Measurements from ENCODE around the gene SART1.
"Not testable (repeated sequence)": the region's sequence is repeated elsewhere in the genome, so short reads cannot be mapped to it uniquely, and the experiment has no call there.

Gene SART1

DNA sequence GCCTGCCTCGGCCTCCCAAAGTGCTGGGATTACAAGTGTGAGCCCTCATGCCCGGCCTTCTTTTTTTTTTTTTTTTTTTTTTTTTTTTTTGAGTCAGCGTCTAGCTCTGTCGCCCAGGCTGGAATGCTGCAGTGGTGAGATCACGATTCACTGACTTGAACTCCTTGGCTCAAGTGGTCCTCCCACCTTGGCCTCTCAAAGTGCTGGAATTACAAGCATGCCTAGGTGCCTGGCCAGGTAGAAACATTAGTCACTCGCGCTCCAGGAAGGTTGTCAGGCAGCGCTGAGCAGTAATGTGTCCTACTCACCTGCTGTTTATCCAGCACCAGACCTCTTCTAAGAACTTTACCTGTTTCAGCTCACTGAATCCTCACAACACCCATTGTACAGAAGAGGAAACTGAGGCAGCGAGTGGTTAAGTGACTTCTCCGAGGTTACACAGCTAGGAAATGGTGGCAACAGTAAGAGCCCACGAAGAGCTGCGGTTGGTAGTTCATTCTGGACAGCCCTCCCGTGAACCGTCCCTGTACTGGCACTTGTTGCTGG lies 49.8 kb downstream of the SART1 start:
- ATAC-seq: no peak
- Mint-ChIP-seq H3K27ac (no peak overlapping the region), H3K4me3 (no peak overlapping the region), H3K9me3 (no peaks in the 10 kb centered on the region), H3K4me1 (no peaks in the 10 kb centered on the region), H3K36me3 (peaks cover 4% of the 10 kb centered on the region)
- DNase-seq (ENCODE audit: low spot score in 2 of 2): no peak

DNA sequence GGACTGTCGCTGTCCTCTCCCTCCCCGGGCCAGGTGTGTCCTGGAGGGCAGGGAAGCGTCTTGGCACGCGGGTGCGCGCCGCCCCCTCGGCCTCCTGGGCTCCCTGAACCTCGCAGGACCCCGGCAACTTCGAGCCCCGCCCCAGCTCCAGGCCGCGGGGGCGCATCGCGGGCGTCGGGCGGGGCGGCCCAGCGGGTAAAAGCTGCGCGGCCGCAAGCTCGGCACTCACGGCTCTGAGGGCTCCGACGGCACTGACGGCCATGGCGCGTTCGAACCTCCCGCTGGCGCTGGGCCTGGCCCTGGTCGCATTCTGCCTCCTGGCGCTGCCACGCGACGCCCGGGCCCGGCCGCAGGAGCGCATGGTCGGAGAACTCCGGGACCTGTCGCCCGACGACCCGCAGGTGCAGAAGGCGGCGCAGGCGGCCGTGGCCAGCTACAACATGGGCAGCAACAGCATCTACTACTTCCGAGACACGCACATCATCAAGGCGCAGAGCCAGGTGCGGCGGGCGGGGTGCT lies 50.3 kb downstream of the SART1 start, which contains the start of gene CST6:
CST6 (plus strand) TSS at position 224 of the 519 bp plus-strand sequence; CDS start at position 261, 37 bp downstream.
- Mint-ChIP-seq H3K9me3 (no peaks in the 10 kb centered on the region), H3K36me3 (no peaks in the 10 kb centered on the region), H3K27ac (no peak within 1 kb of the TSS), H3K4me1 (no peaks in the 10 kb centered on the region), H3K4me3 (no peak within 1 kb of the TSS)
- DNase-seq (ENCODE audit: low spot score in 2 of 2) (no peak), ATAC-seq (no peak)

DNA sequence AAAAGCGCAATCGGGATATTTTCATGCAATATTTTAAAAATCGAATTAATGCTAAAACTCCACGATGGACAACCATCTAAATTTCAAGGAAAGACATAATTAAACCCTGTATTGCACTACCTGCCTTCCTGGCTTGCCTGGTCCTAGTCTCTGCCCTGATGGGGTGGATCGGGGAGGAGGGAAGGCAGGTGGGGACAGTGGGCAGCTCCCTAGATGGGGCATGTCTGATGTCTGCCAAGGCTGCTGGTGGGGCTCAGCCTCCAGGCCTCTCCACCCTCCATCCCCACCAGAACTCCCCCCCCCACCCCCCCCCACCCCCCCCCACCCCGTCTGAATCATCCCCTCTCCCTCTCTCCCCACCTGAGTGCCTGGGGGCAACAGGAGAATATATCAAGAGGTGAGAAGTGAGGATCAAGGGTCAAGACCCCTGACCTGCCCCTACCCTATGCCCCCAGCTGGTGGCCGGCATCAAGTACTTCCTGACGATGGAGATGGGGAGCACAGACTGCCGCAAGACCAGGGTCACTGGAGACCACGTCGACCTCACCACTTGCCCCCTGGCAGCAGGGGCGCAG lies 50.9 kb downstream of the SART1 start:
- H3K9me3 Mint-ChIP-seq: no peaks in the 10 kb centered on the region
- no peak overlapping the region for H3K27ac Mint-ChIP-seq
- no peak for DNase-seq (ENCODE audit: low spot score in 2 of 2)
- H3K36me3 Mint-ChIP-seq: no peaks in the 10 kb centered on the region
- no peak for ATAC-seq
- peaks cover 4% of the 10 kb centered on the region for H3K4me1 Mint-ChIP-seq
- no peak overlapping the region for H3K4me3 Mint-ChIP-seq

DNA sequence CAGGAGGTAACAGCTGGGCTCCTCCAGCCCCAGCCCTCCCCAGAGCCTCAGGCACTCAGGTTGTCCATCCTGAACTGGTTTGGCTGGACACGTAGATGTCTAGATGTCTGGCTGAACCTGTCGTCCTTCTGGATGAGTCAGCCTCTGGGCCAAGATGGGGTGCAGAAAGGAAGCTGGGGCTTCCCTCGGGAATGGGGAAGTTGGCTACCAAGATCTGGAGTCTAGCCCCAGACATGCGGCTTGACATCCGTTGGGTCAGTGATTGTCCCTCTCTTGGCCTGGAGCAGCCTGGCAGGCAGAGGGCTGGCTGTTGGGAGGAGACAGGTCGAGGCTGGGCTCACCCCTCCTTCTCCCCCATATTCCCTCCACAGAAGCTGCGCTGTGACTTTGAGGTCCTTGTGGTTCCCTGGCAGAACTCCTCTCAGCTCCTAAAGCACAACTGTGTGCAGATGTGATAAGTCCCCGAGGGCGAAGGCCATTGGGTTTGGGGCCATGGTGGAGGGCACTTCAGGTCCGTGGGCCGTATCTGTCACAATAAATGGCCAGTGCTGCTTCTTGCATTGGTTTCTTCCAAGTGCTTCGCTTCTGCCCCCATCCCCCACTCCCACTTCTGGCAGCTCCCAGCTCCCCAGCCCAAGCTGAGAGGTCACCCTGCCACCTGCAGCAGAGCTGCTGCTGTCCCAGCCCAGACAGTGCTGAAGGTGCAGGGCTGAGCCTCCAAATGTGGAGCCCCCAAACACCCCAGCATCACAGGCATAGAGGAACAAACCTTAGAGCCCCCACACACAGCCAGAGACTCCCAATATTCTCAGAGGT lies 51.6 kb downstream of the SART1 start:
- DNase-seq (ENCODE audit: low spot score in 2 of 2) (no peak), ATAC-seq (no peak)
- H3K36me3 Mint-ChIP-seq: no peaks in the 10 kb centered on the region
- no peak overlapping the region for H3K27ac Mint-ChIP-seq
- no peak overlapping the region for H3K4me3 Mint-ChIP-seq
- peaks cover 8% of the 10 kb centered on the region for H3K4me1 Mint-ChIP-seq
- H3K9me3 Mint-ChIP-seq: no peaks in the 10 kb centered on the region

DNA sequence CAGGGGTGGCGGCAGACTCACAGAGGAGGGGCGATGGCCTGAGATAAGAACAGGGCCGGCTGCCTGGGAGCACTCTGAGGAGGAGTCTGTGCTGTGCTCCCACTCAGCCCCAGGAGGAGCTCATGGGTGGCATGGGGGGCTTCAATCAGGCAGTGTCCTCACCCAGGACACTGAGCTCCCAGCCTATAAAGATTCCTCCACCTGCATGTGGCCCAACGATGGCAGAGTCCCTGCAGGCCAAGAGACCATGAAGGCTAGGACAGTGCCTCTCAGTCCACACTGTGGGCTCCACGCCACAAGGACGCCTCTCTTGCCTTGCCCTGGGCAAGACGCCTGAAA lies 52.2 kb downstream of the SART1 start:
- Mint-ChIP-seq H3K4me3 (no peak overlapping the region), H3K36me3 (no peaks in the 10 kb centered on the region), H3K27ac (no peak overlapping the region), H3K4me1 (peaks cover 8% of the 10 kb centered on the region), H3K9me3 (no peaks in the 10 kb centered on the region)
- DNase-seq (ENCODE audit: low spot score in 2 of 2): no peak
- no peak for ATAC-seq

DNA sequence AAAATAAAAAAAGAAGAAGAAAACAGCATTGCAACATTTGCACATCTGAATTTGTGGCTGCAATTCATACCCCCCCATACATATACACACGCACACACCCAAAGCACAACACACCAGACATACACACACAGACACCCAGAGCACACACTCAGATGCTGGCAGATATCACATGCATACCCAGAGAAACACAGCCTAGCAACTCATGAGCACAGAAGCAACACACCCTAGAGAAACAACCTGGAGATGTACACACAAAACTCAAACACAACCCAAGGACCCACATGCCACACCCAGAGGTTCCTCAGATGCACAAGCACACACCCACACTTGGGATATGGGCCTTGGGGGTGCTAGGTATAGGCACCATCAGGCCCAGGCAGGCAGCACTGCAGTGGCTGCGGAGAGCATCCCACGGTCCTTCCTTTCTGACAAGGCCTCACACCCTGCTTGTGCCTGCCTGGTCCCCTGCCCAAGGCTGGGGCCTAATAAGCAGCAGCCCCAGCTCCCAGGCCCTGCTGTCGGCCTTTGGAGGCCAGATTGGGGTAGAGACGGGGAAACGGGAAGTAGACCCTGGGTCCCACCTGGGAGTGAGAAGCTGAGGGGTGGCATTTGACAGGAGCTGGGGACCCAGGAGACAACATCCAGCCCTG lies 53.4 kb downstream of the SART1 start:
- ATAC-seq: no peak
- no peak overlapping the region for H3K27ac Mint-ChIP-seq
- no peak overlapping the region for H3K4me3 Mint-ChIP-seq
- H3K9me3 Mint-ChIP-seq: no peaks in the 10 kb centered on the region
- no peak for DNase-seq (ENCODE audit: low spot score in 2 of 2)
- H3K4me1 Mint-ChIP-seq: peaks cover 8% of the 10 kb centered on the region
- no peaks in the 10 kb centered on the region for H3K36me3 Mint-ChIP-seq

DNA sequence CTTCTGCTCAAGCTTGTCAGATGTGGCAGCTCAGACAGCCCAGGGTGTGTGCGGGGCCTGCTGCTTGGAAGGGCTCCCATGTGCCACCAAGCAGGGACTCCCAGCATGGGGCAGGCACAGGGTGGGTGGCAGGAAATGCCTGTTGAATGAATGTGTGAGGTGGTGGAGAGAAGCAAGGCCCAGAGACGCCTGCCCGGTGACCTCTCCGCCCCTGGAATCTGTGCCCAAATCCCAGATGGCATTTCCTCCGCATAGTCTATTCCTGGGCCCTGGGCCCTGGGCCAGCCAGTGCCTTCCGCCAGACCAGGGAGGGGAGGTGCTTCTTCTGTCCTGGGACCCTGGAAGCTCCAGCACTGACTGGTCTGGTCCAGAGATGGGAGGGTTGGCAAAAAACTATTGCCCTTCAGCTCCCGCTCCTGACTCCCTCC lies 53.9 kb downstream of the SART1 start:
- H3K4me1 Mint-ChIP-seq: peaks cover 12% of the 10 kb centered on the region
- no peak for DNase-seq (ENCODE audit: low spot score in 2 of 2)
- no peak overlapping the region for H3K27ac Mint-ChIP-seq

DNA sequence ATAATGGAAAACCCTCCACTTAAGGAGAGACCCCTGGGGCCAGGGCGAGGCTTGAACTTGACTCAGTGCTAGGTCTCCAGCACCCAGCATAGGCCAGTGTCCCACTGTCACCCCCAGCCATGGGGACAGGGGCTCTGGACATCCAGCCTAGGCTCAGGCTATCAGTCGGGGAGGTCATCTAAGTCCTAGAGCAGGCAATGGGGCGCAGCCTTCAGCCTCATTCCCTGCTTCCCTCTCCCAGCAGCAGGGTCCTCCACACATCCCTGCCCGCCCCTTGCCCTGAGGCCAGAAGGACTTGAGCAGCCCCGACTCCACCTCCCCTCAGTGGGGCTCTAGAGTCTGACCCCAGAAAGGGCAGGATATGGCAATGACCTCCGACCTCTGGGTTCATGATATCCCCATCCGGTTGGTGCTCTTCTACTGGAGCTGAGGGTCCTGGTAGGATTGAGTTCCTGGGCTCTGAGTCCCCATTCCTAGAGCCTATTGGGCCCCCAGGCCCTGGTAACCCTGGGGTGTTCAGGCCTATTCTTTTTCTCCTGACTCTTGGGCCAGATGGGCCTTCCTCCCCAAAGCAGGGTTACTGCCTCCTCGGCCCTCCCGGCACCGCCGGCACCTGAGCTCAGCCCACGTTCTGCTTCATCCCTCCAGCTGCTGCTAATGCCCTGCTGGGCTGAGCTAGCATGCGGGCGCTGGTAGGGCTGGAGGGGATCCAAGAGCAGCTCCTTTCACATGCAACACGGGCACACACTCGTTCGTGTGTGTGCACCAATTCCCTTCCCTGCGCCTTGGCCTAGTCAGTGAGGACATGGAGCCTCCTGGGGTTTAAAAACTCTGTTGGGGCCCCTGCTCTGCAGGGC lies 54.6 kb downstream of the SART1 start:
- H3K4me1 Mint-ChIP-seq: peaks cover 19% of the 10 kb centered on the region
- ATAC-seq (no peak), DNase-seq (ENCODE audit: low spot score in 2 of 2) (no peak)
- H3K4me3 Mint-ChIP-seq: no peak overlapping the region
- H3K36me3 Mint-ChIP-seq: no peaks in the 10 kb centered on the region
- no peaks in the 10 kb centered on the region for H3K9me3 Mint-ChIP-seq
- H3K27ac Mint-ChIP-seq: no peak overlapping the region

More for the DNA sequence above, 53.9 kb downstream of the SART1 start:
- no peak for ATAC-seq
- Mint-ChIP-seq H3K9me3 (no peaks in the 10 kb centered on the region), H3K4me3 (no peak overlapping the region), H3K36me3 (no peaks in the 10 kb centered on the region)

DNA sequence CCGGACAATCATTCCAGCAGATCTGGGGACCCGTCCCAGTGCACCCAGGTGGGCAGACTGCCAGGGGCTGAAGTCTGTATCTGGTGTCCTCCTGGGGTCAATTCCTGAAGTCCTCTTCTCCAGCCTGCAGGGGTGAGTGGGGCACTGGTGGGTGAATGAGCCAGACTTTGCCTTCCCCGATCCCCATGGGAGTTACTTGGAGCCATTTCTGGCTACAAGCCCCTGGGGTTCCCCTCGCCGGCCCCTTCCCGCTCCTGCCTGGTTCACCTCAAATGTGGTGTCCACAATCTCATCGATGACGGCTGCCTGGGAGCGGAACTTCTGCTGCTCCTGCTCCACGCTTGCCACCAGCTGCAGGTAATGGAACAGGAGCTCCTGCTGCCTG lies 55.3 kb downstream of the SART1 start:
- H3K9me3 Mint-ChIP-seq: no peaks in the 10 kb centered on the region
- peak overlapping the region; percentile 71 for H3K27ac Mint-ChIP-seq
- ATAC-seq: no peak
- no peaks in the 10 kb centered on the region for H3K36me3 Mint-ChIP-seq
- peaks cover 21% of the 10 kb centered on the region for H3K4me1 Mint-ChIP-seq
- no peak overlapping the region for H3K4me3 Mint-ChIP-seq
- DNase-seq (ENCODE audit: low spot score in 2 of 2): no peak

DNA sequence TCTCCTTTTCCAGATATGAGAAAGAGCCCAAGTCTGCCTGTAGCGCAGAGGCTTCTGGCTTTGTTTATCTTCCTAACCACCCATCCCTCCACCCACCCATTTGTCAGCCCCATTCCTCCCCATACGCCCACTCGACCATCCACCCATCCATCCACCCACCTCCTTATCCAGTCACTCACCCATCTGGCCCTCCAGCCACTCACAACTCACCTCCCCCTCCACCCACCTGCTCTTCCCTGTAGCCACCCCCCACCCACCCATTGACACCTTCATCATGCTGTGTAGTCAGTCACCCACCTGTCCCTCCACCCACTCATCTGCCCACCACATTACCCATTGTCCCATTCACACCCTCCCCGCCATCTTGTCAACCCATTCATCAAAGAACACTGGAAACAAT lies 55.8 kb downstream of the SART1 start:
- Mint-ChIP-seq H3K27ac (peak overlapping the region; percentile 71), H3K4me3 (no peak overlapping the region), H3K36me3 (no peaks in the 10 kb centered on the region), H3K4me1 (peaks cover 23% of the 10 kb centered on the region), H3K9me3 (no peaks in the 10 kb centered on the region)
- DNase-seq (ENCODE audit: low spot score in 2 of 2) (no peak), ATAC-seq (no peak)

DNA sequence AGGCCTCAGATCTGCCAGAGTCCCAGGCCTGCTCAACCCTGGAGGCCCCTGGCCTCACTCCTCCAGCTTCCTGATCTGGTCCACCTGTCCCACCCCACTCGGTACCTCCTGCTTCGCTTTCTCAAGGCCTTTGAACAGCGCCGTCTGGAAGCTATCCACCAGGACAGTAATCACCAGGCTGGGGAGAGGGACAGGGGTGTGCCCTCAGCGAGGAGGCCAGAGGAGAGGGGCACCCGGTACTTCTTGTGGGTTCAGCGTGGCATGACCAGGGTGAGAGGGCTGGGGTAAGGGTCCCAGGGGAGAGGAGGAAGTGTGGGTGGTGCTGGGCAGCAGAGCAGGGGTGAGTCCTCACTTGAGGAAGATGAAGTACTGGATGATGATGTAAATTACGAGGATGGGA lies 58.7 kb downstream of the SART1 start:
- ATAC-seq: no peak
- Mint-ChIP-seq H3K4me1 (peaks cover 29% of the 10 kb centered on the region), H3K27ac (peak overlapping the region; percentile 90), H3K4me3 (peak overlapping the region; percentile 56), H3K9me3 (no peaks in the 10 kb centered on the region), H3K36me3 (no peaks in the 10 kb centered on the region)
- no peak for DNase-seq (ENCODE audit: low spot score in 2 of 2)

DNA sequence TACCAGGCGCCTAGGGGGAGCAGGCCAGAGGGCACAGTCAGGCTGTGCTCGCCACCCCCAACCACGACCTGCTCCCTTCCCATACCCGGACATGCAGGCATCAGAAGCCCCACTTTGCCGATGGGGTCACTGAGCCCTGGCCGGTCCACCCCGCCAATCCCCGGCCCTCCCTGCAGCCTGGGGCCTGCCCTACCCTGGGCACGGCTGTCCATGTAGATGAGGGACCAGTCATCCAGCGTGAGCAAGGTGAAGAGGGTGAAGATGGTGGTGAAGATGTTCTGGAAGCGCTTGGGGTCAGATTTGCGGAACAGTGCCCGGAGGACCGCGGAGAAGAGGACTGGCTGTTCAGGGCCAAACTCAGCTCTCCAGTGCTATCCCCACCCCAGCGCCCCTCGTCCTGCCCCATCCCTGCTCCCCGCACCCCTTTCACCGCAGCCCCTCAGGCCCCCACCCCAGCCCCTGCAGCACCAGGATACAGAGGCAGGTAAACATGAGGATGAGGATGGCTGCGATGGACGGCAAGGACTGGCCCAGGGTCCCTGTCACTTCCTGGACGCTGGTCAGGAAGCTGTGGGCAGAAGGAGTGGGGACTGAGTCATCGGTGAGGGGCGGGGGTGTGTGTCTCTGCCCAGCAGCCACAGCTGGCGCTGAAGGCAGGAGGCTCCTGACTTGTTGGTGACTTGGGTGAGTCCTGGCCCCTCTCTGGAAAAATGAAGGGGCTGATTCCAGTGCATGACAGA lies 59.3 kb downstream of the SART1 start:
- no peaks in the 10 kb centered on the region for H3K9me3 Mint-ChIP-seq
- H3K27ac Mint-ChIP-seq: peak overlapping the region; percentile 90
- H3K4me3 Mint-ChIP-seq: peak overlapping the region; percentile 56
- ATAC-seq (peak; percentile 77), DNase-seq (ENCODE audit: low spot score in 2 of 2) (peak; percentile 27 to 69)
- H3K36me3 Mint-ChIP-seq: no peaks in the 10 kb centered on the region
- H3K4me1 Mint-ChIP-seq: peaks cover 29% of the 10 kb centered on the region

DNA sequence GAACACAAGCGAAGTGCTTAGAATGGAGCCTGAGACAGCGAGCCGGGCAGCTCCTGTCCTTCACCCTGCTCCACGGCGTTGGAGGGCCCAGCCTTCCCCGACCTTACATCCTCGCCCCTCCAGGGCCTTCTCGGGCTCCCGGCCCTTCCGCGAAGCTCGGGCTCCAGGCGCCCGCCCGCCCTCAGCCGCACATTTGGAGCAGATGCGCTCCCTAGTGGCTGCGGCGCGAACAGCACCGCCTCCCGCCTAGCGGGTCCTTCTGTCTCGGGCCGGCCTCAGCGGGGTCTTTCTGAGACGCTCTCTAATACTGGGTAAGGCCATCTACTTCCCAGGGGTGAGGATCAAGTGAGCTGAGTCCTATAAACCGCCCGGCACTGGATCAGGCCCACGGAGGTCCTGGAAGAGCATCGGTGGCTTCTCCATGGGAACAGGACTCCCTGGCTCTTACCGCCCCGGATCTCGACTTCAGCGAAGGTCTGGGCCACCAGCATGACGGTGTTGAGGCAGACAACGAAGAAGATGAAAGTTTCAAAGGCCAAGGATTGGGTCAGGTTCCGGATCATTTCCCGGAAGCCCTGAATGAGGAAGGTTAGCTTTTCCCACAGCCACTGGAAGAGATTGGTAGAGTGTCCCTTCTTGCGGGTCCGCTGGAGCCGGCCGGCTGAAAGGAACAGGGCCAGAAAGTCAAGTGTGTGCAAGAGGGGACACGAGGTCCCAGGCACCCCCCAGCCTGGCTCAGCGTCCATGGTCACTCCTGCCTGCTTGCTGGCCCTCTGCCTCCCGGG lies 61.1 kb downstream of the SART1 start:
- H3K27ac Mint-ChIP-seq: peak overlapping the region; percentile 70
- DNase-seq (ENCODE audit: low spot score in 2 of 2) (peak; percentile 94 to 95), ATAC-seq (peak; percentile 81)
- peak overlapping the region; percentile 56 for H3K4me3 Mint-ChIP-seq
- H3K9me3 Mint-ChIP-seq: no peaks in the 10 kb centered on the region
- H3K4me1 Mint-ChIP-seq: peaks cover 24% of the 10 kb centered on the region
- no peaks in the 10 kb centered on the region for H3K36me3 Mint-ChIP-seq

DNA sequence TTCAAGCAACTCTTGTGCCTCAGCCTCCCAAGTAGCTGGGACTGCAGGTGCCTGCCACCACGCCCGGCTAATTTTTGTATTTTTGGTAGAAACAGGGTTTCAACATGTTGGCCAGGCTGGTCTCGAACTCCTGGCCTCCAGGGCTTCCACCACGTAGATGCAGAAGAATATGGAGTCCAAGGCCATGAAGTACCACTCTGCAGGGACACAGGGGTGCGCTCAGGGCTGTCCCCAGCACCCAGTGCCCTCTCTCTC lies 61.6 kb downstream of the SART1 start:
- DNase-seq (ENCODE audit: low spot score in 2 of 2); H3K36me3 Mint-ChIP-seq; ATAC-seq; H3K9me3 Mint-ChIP-seq: not testable (repeated sequence)
- Mint-ChIP-seq H3K4me3 (peak overlapping the region; percentile 56), H3K27ac (peak overlapping the region; percentile 70), H3K4me1 (peaks cover 22% of the 10 kb centered on the region)
